Measurements from ENCODE around the gene MAN1C1.
"Not testable (repeated sequence)": the region's sequence is repeated elsewhere in the genome, so short reads cannot be mapped to it uniquely, and the experiment has no call there.

MAN1C1 gene

DNA sequence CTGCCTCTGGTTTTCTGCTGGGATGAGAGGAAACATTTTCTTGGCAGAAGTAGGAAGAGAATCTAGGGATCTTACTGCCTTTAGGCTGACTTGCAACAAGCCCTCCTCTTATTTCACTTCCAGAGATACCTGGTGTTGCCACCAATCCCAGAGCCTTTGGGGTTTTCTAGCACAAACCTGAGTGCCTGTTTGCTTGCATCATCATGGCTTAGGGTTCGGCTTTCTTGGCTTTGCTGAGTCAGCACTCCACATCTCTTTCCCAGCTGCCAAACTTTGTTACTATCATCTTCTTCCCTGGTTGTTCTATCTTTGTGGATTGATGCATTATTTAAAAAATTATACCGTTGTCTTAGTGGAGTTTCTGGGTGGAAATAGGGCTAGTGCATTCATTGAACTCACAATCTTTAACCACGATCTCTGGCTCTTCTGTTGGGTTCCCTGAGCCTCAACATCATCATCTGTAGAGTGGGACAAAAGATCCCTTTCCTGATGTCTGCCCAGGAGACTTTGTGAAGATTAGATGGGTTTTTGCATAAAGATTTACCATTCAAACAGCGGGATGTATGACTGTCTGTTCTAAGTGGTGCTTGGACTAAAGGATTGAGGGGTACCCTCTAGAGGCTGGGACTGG, 106.8 kb downstream of the MAN1C1 start:
- no peak for FAIRE-seq

DNA sequence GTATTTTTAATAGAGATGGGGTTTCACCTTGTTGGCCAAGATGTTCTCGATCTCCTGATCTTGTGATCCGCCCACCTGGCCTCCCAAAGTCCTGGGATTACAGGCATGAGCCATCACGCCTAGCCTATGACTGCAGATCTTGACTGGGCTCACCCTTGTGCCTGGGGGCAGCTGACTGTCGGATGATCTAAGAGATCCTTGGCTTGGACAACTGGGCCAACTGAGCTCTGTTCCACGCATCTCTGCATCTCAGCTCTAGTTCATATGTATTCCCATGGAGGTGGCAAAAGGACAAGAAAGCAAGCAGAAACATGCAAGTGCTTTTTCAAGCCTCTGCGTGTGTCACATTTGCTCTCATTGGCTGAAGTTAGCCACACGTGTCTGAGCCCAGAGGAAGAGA, 107.6 kb downstream of the MAN1C1 start:
- no peak for FAIRE-seq

DNA sequence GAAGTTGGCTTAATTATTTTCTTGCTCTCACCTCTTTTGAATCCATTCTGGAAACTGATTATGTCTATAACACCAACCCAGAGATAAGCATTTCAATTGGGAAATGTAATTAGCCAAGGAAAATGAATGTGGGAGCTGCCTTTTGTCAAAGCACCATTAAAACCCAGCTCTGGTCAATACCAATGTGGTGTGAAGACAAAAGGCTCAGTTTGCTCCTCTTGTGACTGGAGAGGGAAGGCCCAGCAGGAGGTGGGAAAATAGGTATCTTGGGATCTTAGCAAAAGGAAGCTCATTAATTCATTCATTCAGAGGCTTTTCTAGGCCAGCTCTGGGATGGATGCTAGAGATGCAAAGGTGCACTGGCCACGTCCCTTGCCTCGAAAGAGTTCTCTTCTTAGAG, 108.4 kb downstream of the MAN1C1 start:
- no peak for FAIRE-seq

DNA sequence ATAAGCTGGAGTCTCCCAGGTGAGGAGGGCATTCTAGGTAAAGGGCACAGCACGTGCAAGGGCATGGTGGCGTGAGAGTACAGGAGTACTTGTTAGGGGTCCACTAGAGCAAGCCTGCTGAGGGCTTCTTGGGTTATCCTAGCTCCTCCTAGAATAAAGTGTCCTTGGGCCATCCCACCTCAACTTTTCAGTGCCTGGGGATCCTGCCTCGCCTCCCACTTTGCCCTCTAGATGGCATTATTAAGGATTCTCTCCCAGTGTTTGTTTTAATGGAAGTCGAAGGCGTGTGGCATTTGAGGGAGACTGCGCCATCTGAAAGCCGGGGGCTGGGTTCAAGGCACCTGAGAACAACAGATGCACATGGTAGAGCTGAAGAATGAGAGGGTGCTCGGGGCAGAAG, 108.9 kb downstream of the MAN1C1 start:
- FAIRE-seq, result no peak

DNA sequence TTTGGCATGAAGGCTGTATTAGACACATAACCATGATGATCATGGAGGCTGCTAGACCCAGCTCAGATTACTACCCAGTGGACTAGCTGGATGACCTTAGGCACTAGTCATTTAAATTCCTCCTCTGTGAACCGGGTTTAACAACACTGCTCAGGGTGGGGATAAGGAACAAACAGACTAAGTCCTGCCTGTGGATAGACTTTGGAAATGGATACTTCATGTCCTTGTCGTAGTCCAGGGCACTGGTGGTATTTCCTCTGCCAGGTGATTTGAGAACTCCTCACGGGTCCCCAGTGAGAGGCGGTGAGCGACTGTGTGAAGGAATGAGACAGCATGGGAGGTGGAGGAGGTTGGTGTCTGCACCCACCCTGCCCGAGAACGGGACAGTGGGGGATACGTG, 110.5 kb downstream of the MAN1C1 start:
- no peak for FAIRE-seq

DNA sequence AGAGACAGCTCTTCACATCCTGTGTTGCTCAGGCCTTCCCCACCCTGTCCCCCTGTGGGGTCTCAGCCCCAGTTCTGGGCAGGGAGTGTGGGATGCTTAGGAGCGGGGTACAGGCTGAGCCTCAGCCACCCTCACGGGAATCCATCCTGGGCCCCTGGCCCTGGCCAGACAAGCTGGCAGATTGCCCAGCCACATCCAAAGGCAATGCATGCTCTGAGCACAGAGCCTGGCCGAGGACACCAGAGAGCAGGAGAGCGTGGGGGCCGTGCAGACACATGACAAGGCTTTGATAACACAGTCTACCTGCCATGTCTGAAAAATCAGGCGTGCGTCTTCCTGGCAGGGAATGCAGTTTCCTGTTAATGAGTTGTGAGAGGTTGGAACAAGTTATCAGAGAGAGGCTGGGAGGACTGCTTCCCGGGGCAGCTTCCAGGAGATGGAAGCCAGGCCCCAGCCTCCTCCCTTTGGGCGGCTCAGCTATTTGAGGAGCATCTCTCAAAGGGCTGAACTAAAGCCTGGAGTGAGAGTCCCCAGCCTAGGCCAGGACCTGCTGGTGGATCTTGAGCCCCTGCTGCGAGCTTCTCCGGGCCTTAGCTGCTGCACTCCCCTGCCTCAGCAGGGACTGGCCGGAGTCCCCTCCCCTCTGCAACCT, 111.2 kb downstream of the MAN1C1 start:
- no peak for FAIRE-seq

DNA sequence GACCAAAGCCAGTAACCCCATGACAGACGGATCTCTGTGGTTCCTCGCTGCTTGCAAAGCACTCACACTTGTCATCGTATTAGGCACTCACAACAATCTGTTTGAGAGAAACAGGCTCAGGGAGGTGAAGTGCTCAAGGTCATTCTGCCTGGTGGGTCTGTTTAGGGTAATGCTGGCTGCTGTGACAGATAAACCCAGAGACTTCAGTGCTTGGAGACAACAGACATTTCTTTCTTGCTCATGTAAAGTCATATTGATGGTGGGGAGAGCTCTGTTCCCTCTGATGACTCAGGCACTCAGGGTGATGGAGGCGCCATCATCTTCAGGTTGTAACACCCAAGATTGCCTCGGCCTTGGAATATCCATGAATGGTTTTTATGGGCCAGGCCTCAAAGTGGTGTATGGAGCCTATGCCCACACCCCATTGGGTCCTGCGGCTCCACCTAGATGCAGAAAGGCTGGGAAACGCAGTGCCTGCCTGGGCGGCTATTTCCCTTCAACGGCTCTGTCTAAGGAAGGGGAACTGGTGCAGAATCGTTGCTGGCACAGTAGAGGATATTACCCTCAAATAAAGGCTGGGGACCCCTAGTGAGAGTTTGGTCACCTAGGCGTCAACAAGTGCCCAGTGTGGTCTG, 111.8 kb downstream of the MAN1C1 start:
- no peak for FAIRE-seq

DNA sequence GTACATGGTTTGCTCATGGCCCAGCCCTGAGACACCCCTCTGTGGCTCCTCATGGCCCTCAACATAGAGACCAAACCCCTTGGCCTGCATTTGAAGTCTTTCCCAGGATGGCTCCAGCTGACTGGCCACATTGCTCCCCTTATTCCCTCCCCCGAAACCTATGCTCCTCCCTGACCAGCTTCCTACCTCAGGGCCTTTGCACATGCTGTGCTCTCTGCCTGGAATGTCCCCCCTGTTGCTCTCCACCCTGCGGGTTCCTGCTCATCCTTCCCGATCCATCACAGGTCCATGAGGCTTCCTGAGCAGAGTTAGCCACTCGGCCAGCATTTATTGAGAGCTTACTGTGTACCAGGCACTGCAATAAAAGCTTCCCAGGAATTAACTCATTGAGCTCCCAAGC, 112.5 kb downstream of the MAN1C1 start:
- FAIRE-seq, result no peak

DNA sequence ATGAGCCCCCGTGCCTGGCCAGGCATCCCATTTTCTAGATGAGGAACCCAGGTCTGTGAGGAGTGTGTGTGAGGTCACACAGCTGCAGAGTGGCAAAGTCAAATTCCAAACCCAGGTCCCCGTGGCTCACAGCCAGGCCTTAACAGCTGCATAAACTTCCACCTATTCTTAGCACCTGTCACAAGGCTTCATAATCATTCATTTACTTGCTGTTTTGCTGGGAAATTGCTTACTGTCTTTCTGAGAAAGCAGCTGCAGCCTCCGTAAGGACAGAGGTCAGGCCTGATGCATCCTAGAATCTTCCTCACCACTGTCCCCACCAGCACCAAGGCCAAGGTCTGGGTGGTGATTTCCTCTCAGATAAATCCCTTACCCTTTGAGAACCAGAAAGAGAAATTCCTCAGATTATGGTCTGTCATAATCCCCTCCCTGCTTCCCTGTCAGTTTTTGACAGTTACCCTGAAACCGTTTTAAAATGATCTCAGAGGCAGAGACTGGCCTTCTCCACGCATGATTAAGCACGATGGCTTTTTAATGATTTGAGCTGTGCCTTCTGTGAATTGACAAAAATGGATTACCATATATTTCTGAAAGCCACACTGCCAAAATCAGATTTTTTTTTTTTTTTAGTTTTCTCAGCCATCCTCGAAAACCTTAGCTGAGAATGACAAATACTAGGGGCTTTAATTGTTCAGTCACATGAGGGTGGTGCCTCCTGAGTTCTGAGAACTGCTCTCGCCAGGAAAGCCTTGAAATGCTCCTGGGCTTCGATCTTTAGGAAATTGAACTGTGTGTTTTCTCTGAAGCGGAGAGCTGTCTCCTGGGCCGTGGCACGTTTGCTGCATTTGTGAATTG, 113.4 kb downstream of the MAN1C1 start:
- no peak for FAIRE-seq

DNA sequence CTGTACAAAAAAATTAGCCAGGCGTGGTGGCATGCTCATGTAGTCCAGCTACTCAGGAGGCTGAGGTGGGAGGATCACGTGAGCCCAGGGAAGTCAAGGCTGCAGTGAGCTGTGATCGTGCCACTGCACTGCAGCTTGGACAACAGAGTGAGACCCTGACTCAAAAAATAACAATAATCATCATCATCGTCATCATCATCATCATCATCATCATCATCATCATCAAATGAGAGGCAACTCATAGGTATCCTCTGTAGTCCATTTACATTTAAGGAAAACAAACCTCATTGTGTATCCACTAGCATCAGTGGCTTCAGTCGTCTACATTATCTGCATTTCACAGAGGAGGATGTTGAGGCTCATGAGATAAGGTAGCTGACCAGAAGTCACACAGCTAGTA, 114.6 kb downstream of the MAN1C1 start:
- FAIRE-seq, result no peak

DNA sequence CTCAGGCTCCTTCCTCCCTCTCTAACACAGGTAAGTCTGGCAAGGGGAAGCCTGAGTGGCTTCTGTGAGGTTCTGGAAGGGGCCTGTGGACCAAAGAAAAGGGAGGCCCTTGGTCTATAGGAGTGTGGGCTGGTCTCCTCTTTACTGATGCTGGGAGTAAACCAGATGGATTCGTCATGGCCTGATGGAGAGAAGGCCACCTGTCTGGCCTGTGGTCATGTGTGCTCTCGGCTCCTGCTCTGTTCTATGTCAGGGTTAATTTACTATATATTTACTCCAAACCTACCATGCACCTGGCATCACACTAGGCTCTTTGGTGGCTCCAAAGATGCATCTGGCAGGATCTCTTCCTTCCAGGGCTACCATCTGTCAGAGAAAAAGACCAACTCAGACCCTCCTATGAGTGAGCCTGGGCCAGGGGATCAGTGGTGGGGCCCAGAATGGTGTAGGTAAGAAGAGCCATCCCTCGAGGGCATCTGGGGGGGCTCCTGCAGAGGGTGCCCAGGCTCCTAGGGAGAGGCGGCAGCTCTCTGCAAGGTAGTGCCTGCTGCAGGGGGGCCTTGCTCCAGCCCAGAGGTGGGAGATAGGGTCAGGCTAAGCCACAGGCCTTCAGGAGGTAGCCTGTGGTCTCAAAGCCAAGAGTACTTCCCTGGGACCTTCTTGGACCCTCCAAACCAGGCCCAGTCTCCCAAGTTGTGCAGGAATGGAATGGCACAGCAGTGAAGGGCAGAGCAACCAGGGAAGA, 115.2 kb downstream of the MAN1C1 start:
- FAIRE-seq, result no peak

DNA sequence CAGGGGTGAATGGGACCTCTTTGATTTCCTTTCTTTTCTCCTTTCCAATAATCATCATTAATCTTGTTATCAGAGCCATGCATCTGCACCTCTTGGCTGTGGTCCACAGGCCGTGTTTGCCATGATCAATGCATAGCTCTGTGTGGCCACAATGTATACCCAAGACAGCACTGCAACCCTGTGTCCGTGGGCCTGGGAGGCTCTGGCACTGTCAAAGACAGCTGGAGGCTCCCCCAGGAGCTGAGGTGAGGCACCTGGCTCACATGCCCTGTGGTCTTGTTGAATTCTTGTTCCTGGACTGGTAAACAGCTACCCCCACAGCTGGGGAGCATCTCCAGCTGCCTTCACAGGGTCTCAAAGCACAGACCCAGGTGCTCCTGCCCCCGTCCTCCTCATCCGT, 116.2 kb downstream of the MAN1C1 start:
- no peak for FAIRE-seq

DNA sequence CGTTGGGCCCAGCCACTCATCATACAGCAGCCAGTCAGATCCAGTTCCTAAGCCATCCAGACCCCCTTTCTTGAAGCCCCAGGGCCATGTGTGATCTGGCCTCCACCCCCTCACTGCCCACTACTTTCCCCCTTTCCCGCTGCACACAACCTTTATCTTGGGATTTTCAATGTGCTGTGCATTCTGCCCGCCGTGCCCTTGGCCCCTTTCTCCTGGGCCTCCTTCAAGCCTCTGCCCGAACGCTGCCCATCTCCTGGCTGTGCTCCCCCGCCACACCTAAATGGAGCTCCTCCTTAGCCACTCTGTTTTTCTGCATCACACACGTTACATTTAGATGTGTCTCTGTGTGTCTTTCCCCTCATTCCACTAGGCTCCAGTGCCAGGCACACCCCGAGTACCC, 116.7 kb downstream of the MAN1C1 start:
- no peak for FAIRE-seq

DNA sequence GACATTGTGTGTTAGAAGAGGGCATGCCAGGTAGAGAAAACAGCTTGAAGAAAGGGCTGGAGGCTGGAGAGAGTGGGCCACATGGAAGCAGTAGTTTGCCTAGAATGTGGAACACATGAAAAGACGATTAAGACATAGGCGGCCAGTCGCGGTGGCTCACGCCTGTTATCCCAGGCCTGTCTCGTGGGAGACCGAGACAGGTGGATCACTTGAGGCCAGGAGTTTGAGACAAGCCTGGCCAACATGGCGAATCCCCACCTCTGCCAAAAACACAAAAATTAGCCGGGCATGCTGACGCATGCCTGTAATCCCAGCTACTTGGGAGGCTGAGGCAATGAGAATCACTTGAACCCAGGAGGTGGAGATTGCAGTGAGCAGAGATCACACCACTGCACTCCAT, 118.4 kb downstream of the MAN1C1 start:
- FAIRE-seq, result not testable (repeated sequence)

DNA sequence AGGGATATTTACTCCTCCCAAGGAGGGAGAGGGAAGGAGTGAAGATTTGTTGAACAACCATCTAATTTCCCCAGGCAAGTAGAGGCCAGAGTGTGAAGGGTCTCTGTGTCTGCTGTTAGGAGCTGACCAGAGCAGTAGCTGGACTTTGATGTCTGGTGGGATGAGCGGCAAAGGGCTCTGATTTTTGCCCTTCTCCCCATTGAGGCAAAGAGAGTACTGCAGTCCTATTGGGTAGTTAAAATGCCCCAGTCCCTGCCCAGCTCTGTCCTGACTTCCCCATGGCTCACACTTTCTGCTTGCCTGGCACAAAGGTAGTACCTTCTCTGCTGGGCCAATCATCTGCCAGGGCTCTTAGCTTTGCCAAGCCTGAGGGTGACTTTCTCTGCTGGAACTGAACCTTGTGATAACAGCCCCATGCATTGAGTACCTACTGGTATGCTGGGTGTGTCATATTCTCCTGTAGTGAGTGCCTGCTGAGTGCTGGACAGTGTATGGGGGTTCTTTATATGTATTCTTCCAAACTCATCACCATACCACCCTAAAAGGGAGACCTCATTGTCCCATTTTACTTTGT, 119.5 kb downstream of the MAN1C1 start:
- FAIRE-seq, result no peak

DNA sequence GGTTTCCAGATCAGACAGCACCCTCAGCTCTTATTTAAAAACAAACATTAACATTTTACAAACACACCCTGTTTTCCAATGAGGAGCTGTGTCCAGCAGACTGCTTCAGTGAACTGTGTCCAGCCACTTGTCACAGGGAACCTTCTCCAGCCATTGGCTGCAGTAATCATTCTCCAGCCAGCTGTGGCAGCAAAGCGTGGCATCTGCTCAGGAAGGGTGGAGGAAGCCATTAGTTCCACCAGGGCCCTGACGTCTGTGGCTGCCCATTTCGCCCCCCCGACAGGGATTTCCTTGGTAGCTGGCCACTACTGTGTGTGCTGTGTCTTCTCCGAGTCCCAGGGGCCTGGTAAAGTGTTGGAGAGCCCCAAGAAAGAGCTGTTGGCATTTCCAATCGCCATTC, 120.5 kb downstream of the MAN1C1 start:
- no peak for FAIRE-seq

DNA sequence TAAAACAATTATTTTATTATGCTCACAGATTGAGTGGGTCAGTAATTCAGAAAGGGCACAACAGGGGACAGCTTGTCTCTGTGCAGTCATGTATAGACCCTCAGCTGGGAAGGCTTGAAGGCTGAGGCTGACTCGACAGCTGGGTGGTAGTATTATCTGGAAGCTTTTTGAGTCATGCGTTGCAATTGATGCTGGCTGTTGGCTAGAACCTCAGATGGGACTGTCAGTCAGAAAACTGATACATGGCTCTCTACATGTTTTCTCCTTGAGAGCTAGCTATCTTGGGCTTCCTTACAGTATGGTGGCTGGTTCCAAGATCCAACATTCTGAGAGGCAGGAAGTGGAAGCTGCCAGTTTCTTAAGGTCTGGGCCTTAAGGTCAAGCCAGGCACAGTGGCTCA, 121.9 kb downstream of the MAN1C1 start:
- no peak for FAIRE-seq

DNA sequence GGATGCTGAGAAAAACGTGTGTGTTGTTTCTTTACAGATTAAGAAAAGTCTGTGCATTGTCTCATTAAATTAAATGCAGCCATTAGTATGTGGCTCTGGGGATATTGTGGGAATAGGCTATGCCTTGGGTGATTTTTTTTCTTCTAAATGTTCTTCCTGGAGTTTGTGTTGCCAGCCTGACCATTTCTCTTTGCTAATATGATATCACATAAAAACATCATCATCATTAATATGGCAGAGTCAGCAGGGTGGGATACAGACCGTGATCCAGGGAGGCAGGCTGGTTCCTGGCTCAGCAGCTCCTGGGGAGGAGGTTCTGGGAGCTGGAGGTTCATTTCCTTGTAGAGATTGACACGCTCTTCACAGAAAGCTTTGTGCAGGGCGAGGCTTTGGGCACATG, 122.8 kb downstream of the MAN1C1 start:
- no peak for FAIRE-seq

DNA sequence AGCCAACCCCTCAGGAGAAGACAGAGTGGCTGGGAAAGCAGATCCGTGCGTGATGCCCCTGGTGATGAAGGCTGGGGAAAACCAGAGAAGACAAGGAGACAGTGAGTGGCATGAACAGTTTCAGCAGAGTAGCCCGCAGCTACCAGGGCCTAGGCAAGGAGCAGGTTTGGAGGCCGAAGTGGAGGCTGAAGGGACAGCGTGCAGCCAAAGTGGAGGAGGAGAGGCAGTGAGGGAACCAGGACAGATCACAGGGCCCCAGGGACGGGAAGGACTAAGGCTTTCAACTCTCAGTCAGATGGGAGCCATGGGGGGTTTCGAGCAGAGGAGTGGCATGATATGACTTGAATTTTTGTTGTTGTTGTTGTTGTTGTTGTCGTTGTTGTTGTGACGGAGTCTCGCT, 123.5 kb downstream of the MAN1C1 start:
- no peak for FAIRE-seq

DNA sequence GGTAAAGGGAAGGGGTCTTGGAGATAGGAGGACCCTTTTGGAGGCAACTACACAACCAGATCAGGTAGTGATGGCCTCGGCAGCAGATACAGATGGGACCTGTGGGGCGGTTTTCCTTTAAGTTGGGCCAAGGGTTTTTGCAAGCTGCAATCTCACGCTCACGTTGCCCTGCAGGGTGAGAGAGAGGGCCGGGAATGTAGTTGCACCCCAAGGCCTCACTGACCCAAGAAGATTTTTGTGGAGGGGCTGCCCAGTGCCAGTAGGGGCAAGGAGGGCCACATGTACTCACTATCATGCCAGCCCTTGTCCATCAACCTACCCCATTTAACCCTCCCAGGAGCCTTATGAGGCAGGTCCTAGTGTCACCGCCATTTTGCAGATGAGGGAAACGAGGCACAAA, 125.7 kb downstream of the MAN1C1 start:
- no peak for FAIRE-seq

DNA sequence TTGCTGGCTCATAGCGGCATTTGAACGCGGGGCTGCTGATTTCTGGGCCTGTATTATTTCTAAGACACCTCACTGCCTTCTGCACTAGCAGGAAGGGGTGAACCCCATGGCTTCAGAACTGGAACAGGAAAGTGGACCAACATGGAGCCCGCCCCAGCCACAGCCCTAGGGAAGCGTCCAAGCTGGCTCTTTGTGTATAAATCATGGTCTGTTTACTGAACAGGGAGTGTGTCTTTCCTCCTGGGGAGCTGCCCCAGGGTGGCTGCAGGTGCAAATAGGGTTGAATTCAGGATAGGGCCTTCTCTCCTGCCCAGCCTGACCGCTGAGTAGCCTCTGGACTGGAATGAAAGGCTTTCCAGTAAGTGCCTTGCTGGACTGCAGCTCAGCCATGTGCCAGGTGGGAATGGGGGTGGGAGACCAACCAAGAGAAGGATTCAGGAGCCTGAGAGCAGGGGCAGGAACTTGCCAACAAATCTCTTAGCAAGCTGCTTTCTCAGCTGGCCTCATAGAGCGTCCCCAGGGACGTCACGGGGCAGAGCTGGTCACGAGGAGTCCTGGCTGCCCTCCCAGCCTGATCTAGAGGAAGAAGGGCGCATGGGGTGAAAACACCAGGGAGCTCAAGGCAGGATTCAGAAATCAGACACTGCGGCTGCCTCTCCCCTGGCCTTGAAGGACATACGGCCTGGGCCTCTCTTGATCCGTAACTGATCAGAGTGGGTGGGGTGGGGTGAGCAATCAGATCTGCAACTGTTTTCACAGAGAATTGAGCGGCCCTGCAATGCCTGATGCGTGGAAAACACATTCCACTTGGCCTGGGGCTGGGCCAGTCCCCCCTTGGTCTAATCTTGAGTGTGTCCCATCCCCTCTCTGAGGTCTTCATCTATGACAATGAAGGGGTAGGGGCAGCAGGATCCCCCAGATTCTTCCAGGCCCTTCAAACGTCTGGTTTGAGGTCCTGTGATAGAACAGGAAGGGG, 126.9 kb downstream of the MAN1C1 start:
- no peak for FAIRE-seq
